Non-pigmented ciliary epithelial cell (primary cell): ENCODE measurements around the gene RBBP7.

Experiments used
- DNase-seq: peaks from one replicate; pipeline ENCODE4 v3.0.0-alpha.2; 2010; ENCODE audit warnings: low read depth

Gene RBBP7

DNA sequence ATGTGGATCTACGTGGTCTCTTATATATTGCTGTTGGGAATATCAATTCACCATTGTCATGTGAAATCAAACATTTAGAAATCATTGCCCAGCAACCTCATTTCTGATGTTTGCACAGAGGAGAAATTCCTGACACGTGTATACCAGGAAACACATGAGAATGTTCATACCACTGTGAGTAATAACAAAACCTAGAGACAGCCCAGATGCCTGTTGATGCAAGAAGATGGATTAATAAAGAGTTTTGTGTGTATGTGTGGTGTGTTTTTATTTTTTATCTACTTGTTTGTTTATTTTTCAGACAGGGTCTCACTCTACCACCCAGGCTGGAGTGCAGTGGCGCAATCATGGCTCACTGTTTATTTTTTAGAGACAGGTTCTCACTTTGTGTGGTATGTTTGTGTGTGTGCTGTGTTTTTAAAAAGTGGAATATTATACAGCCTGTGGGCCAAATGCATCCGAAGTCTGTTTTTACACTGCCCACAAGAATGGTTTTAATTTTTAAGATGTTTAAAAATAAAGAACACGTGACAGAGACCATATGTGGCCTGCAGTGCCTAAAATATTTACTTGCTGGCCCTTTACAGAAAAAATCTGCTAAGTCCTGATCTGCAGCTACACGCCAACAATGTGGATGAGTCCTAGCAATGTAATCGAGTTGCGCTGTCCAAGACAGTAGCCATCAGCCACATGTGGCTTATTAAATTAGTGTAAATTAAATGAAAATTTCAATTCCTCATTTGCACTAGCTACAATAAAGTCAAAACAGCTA lies 44.7 kb downstream of the RBBP7 start:
- DNase-seq, result no peak

DNA sequence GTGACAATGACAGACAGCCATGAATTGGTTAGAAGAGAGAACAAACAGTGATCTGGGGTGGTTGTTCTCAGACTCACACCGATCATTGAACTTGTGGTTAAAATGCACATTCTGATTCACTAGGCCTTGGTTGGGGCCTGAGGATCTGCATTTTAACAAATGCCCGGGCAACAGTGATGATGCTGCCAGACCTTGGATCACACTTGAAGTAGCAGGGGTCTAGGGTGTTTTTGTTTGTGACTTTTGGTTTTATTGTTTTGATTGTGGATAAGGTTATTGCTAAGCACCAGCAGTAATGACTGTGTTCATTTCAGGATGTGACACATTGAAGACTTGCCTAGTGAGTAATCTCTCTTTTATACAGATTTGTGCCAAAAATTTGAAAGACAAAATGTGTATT lies 47.4 kb downstream of the RBBP7 start:
- DNase-seq, result no peak

DNA sequence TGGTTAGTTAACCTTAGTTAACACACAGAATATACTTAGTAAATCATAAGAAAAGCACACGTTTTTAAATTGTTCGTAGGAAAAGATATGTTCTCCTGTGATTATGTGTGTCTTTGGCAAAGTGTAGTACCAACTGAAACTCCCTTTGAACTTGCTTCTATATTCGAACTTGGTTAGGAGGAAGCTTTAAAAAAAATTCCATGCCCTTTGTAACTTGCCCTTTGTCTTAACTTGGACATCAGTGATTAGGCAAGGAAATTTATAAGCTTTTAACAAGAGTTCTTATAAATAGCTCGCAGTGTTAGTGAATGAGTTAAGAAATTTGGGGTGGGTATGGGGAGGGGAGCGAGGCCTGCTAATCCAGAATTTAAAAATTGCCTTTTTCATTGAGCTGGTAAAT lies 50.5 kb downstream of the RBBP7 start:
- DNase-seq, result no peak

DNA sequence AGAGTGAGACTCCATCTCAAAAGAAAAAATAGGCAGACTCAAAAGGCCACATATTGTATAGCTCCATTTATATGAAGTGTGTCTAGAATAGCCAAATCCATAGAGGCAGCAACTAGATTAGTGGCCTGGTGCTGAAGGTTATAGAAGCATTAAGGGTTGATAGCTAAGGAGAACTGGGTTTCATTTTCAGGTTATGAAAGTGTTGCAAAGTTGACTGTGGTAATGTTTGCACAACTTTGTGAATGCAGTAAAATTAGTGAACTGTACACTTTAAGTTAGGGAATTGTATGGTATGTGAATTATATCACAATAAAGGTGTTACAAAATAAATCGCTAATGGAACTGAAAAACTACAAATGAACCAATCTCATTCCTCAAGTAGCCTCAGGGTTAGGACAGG lies 55.6 kb downstream of the RBBP7 start:
- no peak for DNase-seq

DNA sequence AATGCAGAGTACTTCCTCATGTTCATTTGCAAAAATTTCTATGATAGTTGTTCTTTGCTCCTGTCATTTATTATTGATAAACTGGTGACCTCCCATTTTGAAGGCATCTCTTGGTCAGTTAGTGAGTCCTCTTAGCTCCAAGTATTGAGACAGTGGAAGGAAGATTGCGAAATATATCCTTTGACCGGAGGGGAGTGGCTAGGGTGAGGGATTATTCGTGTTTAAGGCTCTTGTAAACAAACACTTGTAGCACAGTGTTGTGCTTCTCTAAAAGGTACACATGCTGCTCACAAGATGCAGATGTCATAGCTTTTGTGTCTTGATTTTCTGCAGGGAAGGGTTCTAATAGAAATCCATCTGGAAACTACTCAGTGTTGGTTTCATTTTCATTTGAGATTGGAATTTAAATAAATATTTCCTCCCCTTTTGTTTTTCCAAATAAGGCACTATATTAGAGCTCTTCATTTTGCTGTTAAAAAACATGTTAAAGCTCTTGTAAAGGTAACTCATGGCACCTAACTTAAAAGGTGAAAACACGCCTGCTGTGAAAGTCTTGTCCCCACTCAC lies 62.1 kb downstream of the RBBP7 start:
- DNase-seq, result no peak

DNA sequence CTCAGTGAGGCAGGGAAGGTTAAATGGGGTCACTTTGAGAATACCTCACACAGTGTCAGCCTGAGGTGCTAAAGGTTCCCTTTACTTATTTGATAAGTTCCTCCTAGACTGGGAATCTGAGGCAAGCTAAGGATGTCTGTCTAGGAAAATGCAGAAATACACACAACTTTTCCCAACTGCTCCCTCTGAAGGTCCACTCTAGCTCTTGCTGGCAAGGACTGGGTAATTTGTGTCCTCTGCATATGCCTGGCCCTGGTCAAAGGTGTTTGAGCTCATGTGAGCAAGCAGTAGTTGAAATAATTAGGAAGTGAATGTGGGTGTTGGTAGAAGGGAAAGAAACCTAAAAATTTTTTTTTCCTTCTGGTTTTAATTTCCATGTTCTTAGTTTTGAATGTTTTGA lies 62.6 kb downstream of the RBBP7 start:
- no peak for DNase-seq

DNA sequence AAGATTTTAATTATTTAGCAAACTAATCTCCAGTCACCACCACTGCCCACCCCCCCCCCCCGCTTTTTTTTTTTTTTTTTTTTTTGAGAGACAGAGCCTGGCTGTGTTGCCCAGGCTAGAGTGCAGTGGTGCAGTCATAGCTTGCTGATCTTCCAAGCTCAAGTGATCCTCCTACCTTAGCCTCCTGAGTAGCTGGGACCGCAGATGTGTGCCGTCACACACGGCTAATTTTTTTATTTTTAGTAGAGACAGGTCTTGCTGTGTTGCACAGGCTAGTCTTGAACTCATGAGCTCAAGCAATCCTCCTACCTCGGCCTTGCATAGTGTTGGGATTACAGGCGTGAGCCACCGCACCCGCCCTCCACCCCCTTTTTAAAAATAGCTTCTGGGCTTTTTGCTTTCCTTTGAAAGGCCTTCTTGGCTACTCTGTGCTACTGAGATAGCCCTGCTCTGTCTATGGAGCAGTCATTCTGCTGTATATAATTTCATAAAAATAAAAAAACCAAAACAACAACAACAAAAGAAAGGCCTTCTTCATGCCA lies 65.2 kb downstream of the RBBP7 start:
- no peak for DNase-seq

DNA sequence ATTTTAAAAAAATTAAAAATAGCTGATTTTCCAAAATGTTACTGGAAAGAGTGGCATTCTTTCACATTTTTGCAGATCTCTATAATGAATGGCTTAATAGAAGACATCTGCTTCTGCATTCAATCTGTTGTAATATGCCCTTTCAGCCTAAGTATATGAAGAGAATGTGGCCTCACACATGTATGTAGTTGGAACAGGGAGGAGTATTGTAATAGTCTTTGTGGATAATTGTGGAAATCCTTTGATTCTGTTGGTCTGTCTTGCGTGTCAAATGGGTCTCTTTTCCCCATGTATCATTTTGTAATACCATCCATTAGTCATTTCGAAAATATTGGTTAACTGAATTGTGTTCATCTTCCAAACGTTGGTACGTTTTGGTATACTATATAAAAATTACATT lies 72.3 kb downstream of the RBBP7 start:
- no peak for DNase-seq

DNA sequence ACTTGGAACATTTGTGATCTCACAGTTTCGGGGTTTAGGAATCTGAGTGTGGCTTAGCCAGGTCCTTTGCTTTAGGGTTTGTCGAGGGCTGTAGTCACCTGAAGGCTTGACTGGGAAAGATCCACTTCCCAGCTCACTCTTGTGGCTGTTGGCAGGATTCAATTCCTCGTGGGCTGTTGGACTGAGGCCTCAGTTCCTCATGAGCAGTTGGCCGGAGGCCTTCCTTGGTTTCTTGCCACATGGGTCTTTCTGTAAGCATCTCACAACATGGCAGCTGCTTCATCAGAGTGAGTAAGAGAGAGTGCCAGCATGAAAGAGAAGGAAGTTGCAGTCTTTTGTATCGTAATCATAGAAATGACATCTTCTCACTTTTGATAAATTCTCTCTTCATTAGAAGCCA lies 72.8 kb downstream of the RBBP7 start:
- DNase-seq, result no peak

DNA sequence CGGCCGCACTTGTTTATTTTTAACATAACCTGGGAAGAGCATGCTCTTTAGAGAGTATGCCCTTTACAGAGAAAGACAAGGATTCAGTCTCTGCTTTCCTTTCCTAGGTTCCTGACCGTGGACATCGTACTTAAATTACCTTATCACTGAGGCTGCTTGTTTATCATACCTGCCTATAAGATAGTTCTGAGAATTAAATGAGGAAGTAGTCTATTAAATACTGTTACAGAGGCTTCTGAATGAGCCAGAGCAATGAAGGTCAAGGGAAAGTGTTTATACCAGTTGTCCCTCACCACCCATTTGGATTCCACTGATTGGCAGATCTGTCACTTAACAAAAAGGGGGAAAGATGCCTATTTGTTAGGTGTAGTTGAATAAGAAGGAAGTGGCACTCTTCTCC lies 73.9 kb downstream of the RBBP7 start:
- DNase-seq, result no peak
